Lower leg skin (tissue), 3 donors: ENCODE data around the gene LRP1.

Source experiments
- CTCF ChIP-seq, 3 donors: fragments of 450-650 bp; IDR thresholded peaks; one replicate each; pipeline ENCODE4 v1.5.1; 2016; ENCODE audit warnings: antibody characterized with exemption in 3 of 3, mild to moderate bottlenecking in 3 of 3, moderate library complexity in 2 of 3
- POLR2A ChIP-seq, 2 donors: fragments of 450-650 bp; IDR thresholded peaks; one replicate each; pipeline ENCODE4 v1.6.1; 2016 to 2017; ENCODE audit warnings: antibody characterized with exemption in 2 of 2, mild to moderate bottlenecking in 1 of 2, moderate library complexity in 1 of 2

DNA sequence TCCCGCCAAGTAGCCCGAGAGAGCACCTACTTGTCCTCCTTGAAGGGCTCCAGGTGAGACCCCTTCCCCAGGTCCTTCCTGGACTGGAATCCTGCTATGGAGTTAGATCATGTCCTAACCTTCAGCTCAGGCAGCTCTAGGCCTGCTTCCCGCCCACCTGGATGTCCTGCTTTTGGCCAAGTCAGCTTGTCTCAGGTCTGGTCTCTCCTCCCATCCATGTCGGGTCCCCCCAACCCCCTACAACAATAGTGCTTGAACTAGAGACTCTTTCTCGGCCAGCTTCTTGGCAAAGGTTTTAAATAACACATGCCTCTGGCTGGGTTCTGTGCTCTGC lies 35.8 kb upstream of the LRP1 start:
- TF ChIP-seq CTCF (IDR thresholded peaks at IDR 0.05) (no peak), POLR2A (IDR thresholded peaks at IDR 0.05) (no peak)
